GM21447 (cell line): ENCODE data around the gene ITGAD.
"Not testable (repeated sequence)": the region's sequence is repeated elsewhere in the genome, so short reads cannot be mapped to it uniquely, and the experiment has no call there.

Experiments used
- ATAC-seq: cut with Tn5 transposase; IDR thresholded peaks from one replicate; pipeline ENCODE4 v1.9.1; 2021; ENCODE audit not compliant: unreplicated experiment

ITGAD gene

DNA sequence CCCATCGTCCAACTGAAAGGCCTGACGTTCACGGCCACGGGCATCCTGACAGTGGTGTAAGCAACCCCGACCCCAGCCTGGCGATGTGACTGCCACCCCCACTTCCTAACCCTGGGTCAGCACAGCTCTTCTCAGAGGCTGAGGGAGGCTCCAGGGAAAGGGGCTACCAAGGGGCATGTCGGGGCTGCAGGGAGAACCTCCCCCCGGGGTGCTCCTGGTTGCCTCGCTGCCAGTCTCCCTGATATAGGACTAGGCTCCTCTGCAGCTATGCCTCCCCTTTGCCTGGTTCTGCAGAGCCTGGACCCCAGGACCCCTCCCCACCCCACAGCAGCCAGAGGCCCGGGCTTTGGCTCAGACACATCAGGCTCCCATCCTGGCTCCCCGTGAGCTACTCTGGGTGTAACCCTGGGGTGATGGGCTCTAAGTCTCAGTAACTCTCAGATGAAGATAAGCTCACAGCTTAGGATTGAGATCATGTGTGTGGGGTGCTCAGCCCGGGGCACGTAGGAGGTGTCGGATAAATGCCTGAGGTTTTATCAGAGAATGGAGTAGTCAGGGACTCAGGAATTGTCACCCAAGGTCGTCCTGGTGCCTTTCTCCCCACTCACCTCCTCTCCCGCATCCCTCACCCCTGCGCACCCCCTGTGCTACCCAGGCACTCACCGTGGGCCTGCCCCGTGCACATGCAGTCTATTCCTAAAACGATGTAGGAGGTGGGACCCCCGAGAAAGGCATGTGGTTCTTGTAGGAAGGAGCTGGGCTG lies 10.6 kb downstream of the ITGAD start:
- ATAC-seq = no peak

GRCh38 chr16:31404353-31405064 lies 11.4 kb downstream of the ITGAD start:
- no peak for ATAC-seq

- no peak for ATAC-seq
Observed at GRCh38 chr16:31407406-31407805, 14.3 kb downstream of the ITGAD start.

- no peak for ATAC-seq
Observed at GRCh38 chr16:31409433-31409832, 16.3 kb downstream of the ITGAD start.

GRCh38 chr16:31410082-31410481 lies 16.9 kb downstream of the ITGAD start:
- no peak for ATAC-seq

DNA sequence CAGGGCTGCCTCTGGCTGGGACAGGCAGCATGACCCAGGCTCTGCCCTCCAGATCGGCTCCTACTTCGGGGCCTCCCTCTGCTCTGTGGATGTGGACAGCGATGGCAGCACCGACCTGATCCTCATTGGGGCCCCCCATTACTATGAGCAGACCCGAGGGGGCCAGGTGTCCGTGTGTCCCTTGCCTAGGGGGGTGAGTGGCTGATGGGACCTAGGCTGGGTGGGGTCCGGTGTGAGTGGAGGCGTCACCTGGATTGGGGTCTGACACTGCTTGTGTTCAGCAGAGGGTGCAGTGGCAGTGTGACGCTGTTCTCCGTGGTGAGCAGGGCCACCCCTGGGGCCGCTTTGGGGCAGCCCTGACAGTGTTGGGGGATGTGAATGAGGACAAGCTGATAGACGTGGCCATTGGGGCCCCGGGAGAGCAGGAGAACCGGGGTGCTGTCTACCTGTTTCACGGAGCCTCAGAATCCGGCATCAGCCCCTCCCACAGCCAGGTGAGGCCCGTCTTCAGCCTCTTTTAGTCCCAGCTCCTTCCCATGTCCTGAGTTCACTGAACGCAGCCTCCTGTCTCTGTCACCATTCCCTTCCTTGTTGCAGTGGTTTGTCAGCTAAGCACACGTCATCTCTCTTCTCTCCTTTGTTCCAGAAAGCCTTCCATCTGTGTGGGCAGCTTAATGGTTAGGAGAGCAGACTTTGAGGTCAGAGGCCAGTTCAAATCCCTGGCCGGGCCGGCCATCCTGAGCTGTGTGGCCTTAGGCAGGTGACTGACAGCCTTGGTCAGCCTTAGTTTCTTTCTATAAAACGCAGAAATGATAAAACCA lies 18.1 kb downstream of the ITGAD start:
- ATAC-seq = no peak

DNA sequence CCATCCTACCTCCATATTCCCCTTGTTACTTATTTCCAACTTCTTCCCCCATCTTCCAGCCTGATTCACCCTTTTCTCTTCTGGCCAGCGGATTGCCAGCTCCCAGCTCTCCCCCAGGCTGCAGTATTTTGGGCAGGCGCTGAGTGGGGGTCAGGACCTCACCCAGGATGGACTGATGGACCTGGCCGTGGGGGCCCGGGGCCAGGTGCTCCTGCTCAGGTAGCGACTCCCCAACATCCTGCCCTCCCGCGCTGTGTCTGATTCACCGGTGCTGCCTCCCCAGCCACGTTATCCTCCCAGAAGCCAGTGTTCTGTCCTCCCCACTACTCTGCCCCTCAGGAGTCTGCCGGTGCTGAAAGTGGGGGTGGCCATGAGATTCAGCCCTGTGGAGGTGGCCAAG lies 19.6 kb downstream of the ITGAD start:
- ATAC-seq = no peak

DNA sequence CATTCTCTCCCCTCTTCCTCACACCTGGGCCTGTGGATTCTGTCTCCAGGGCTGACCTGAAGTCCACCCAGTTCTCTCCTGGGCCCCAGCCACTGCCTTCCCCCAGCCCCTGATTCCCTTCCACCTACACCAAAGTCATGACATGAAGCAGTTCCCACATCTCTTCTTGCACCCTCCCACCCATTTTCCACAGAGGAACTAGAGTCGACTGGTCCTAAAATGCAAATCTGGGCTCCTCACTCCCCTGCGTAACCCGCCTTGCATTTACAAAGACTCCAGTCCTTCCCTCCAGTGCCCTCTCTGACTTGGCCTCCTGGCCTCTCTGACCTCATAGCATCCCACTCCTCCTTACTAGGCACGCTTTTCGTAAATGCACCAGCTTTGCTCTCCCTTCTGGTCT lies 20.2 kb downstream of the ITGAD start:
- ATAC-seq = no peak

GRCh38 chr16:31413943-31414342 lies 20.8 kb downstream of the ITGAD start:
- no peak for ATAC-seq

DNA sequence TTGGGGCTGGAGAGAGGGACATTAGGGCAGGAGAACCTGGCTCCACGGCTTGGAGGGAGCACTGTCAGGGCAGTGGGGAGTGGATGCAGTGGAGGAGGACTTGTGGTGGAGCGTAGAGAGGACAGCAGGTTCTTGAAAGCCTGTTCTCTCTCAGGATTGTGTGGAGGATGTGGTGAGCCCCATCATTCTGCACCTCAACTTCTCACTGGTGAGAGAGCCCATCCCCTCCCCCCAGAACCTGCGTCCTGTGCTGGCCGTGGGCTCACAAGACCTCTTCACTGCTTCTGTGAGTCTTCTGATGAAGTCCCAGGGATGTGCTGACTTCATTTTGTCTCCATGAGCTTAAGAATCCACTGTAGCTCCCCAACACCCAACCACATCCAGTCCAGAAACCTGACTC lies 21.6 kb downstream of the ITGAD start:
- no peak for ATAC-seq

GRCh38 chr16:31416371-31416770 lies 23.2 kb downstream of the ITGAD start:
- ATAC-seq = no peak

DNA sequence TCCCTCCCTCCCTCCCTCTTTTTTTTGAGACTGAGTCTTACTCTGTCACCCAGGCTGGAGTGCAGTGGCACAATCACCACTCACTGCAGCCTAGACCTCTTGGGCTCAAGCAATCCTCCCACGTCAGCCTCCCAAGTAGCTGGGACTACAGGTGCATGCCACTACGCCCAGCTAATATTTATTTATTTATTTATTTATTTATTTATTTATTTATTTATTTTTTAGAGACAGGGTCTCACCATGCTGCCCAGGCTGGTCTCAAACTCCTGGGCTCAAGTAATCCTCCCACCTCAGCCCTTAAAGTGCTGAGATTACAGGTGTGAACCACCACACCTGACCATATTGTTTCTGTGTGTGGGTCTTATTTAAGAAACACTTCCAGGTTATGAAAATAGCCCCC lies 23.9 kb downstream of the ITGAD start:
- ATAC-seq = not testable (repeated sequence)

- no peak for ATAC-seq
Observed at GRCh38 chr16:31417916-31418315, 24.8 kb downstream of the ITGAD start.

GRCh38 chr16:31420037-31420436 lies 26.9 kb downstream of the ITGAD start:
- ATAC-seq = no peak

DNA sequence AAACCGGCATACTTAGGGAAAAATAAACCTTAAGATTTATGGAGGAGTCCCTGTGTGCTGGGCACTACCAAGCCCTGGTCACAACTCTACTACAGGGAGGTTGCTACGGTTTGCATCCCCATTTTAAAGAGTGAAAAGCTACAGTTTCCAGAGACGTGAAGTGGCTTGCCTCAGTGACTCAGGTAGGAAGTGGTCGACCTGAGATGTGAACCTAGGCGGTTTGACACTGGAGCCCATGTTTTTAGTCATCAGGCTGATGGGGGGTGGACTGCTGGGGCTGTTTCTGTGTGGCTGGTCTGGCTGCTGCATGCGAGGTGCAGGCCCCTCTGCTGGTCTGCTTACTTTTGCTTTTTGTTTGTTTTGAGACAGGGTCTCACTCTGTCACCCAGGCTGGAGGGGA lies 28.5 kb downstream of the ITGAD start:
- no peak for ATAC-seq

- ATAC-seq = no peak
Observed at GRCh38 chr16:31423241-31423640, 30.1 kb downstream of the ITGAD start.

DNA sequence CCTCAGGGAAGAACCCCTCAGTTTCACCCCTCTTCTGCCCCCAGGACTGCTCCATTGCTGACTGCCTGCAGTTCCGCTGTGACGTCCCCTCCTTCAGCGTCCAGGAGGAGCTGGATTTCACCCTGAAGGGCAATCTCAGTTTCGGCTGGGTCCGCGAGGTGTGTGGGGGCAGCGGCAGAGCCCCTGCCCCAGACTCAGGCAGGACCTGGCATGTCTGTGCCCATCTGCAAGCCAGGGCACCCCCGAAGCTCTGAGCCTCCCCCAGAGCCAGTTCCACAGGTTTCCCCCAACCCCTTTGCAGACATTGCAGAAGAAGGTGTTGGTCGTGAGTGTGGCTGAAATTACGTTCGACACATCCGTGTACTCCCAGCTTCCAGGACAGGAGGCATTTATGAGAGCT lies 30.7 kb downstream of the ITGAD start:
- ATAC-seq = no peak

- no peak for ATAC-seq
Observed at GRCh38 chr16:31427441-31428278, 34.5 kb downstream of the ITGAD start.

DNA sequence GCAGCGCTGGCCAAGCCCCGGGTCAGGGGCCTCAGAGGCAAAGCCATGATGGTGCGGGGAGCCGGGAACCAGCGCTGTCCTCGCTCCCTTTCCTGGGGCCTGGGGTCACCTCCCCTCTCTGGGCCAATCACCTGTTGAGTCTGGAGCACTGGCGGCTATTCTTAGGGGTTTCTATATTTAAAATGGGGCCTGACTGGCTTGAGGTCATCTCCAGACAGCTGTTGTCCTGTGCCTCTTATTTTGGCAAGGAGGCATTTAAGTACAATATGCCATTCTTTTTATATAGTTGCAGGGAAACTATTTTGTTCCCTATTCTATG lies 35.1 kb downstream of the ITGAD start, which contains the start of gene COX6A2:
TSS of gene COX6A2 (minus strand) at position 82 of the 319 bp plus-strand sequence. CDS start at position 47, 35 bp downstream.
- ATAC-seq = no peak

GRCh38 chr16:31428638-31429247 lies 35.6 kb downstream of the ITGAD start:
- no peak for ATAC-seq
